HK-2 (cell line): ENCODE measurements around the gene RHOJ.
A peak's percentile ranks its signal among the peaks of the same experiment; 100 is the strongest.
"Not testable (repeated sequence)": the region's sequence is repeated elsewhere in the genome, so short reads cannot be mapped to it uniquely, and the experiment has no call there.

Experiments used
- DNase-seq: peaks from one replicate; pipeline ENCODE4 v3.0.0-alpha.2; 2018; ENCODE audit not compliant: unreplicated experiment

The RHOJ gene

DNA sequence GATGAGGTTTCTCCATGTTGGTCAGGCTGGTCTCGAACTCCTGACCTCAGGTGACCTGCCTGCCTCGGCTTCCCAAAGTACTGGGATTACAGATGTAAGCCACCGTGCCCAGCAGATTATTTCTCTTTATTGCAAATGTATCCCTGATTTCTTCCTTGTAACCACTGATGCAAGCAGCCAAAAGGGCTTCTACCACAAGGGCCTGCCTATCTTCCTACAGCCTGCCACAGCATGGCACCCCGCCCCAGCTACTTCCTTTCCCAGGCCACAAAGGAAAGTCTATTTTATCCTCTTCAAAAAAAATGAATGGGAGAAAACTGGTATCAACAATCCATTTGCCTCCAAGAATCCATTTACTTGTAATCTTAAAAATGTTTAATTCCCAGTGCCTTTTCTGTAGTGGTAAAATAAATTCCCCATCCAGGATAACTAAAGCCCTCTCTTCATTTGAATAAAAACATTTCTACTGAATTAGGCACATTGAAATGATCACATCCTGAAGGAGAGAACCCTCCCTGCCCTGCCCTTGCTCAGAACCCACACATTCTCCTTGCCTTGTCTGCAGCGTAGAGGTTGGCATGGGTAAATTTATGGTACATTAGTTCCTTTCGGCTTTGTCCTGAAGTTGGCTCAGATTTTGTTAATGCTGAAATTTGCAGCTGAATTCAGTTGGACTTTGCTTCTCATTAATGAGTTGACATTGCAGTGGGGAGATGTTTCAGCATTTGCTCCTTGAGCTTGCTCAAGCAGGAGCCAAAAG, 95.3 kb downstream of the RHOJ start:
- no peak for DNase-seq

DNA sequence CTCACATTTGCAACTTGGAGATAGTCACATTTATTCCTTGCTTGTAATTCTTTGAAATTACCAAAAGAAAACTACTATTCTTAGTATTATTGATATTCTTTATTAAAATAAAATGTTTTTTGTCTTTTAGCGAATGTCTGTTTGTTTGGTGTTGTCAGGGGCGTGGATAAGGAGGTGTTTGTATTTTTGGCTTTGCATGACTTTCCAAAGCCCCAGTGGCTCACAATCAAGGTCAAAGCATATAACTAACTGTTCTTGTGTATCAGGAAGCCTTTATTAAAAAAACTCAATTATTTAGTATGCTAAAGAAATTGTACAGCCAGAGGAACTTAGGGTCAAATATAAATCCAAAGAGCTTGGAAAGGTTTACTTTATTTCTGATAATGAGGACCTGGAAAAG, 96.6 kb downstream of the RHOJ start:
- no peak for DNase-seq

DNA sequence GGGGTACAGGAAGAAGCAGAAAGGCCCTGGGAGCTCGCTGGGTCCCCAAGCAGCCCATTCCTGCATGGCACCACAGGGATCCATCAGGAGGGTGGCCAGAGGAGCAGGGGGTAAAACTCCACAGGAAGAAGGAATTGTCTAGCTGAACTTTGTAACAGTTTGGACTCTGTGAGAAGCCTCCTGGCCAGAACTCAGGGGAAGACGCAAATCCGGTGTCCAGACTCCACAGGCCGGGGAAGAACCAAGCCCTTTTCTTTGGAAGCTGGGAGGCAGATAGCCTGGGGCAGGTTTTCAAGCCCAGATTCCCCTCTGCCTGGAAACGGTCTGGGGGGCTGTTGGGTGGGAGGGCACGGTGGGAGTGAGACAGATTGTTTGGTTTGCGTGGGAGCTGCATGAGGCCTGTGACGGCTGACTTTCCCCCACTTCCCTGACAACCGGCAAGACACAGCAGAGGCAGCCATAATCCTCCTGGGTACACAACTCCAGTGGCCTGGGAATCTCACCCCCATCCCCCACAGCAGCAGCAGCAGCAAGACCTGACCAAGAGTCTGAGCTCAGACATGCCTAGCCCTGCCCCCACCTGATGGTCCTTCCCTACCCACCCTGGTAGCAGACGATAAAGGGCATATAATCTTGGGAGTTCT, 97.8 kb downstream of the RHOJ start:
- DNase-seq, result no peak

DNA sequence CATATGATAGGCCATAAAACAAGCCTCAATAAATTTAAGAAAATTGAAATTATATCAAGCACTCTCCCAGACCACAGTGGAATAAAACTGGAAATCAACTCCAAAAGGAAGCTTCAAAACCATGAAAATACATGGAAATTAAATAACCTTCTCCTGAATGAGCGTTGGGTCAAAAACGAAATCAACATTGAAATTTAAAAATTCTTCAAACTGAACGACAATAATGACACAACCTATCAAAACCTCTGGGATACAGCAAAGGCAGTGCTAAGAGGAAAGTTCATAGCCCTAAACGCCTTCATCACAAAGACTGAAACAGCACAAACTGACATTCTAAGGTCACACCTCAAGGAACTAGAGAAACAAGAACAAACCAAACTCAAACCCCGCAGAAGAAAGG, 100.2 kb downstream of the RHOJ start:
- DNase-seq, result not testable (repeated sequence)

DNA sequence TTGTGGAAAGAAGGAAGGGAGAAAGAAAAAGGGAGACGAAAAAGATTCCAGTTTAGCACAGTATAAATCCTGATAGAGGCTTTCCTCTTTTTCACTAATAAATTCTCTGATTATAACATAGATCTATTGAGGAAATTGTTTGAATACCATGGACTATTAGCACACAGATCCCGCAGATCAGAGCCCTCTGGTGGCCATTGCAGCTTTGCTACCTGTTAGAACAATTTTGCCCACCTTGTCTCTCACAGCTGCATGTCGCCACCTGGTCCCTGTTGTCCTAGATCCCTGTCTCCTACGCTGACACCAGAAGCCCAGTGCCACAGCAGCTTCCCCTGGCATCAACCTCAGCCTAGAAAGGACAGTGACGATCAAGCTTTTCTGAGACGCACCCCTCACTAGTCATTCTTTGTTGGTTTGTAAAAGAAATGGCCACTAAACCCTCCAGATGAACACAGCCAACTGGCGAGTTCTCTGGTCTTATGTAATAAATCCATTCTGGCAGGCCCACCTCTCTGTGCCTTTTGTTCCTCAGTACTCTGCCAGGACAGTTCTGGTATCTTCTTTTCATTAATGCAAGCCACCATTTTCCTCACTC, 104.6 kb downstream of the RHOJ start:
- DNase-seq, result peak; percentile 4

DNA sequence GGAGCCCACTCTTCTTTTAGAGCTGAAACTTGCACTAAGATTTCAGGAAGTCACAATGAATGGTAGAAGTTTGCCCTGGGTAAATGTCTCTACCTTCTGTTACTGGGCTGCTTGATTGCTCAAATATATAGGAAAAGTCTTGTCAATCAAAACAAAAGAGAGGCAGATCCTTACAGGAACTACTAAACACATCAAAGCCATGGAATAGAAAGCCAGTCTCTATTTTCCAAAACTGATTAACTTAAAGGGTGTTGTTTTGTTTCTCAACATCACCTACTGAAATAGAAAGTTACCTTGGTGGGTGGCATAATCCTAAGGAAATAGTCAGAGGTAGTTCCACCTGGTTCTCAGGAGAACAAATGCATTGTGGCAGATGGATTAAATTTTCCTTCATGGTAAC, 114.6 kb downstream of the RHOJ start, which contains the start of gene GPHB5:
GPHB5 (minus strand) TSS at position 101 of the 400 bp plus-strand sequence. CDS start 1,086 bp downstream, outside the sequence.
- DNase-seq, result no peak

DNA sequence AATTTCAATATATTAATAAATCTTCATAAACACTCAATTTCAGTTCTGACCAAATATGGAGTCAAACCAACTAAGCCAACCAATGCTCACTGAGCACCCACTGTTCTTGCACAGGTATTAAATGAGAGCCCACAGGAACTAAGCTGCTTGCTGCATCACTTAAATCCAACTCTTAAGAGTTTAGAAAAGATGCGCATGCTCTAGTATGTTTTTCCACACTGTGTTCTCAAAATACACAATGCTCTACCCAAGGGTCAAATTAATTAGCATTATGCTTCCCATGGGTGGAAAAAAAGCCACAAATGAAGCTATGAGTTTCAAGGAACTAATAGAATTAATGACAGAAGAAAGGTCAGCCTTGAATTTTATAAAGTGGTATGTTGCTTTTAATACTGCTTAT, 118.2 kb downstream of the RHOJ start:
- DNase-seq, result no peak

DNA sequence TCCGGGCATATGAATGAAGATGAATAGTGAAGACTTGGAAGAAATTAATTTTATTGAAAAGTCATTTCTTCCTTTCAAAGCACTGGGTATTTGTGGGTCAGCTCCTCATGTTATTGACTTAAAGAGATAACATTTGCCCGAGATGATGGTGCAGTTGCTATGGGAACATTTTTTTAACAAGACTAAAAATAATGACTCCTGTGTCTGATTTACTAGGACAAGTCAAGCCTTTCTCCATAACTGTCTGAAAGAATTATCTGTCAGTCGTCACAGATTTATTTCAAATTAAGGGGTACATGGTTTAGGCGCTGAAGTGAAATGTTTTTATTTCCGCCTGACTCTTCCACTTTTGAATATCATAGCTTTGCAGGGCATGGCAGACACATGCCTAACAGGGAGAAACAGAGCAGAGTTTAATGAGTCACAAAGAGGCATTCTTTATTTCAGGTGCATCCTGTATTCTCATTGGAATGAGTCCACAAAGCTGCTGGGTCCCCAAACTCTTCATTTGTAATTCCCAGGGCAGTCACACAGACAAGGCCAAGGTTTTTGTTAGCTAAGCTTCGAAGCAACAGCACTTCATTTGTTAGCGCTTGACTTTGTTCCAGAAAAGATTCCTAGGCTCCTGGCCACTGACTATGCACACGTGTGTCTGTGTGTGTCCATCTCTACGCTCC, 118.8 kb downstream of the RHOJ start:
- no peak for DNase-seq

DNA sequence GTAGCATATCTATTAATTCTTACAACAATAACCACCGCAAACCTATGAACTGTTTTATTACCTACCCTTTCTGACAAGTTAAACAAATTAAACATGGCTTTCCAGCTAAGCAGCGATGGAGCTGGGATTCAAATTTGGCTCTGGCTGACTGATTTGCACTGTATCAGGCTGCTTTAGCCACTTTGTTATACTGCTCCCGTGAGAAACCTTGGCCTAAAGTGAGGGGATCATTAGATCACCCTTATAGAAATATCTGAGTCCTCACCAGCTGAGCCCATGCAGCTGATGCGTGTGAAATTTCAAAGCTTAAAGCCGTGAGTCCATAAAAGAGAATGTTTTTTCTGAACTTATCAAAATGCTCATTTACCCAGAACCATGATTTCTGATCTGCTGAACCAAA, 122.6 kb downstream of the RHOJ start:
- DNase-seq, result no peak

DNA sequence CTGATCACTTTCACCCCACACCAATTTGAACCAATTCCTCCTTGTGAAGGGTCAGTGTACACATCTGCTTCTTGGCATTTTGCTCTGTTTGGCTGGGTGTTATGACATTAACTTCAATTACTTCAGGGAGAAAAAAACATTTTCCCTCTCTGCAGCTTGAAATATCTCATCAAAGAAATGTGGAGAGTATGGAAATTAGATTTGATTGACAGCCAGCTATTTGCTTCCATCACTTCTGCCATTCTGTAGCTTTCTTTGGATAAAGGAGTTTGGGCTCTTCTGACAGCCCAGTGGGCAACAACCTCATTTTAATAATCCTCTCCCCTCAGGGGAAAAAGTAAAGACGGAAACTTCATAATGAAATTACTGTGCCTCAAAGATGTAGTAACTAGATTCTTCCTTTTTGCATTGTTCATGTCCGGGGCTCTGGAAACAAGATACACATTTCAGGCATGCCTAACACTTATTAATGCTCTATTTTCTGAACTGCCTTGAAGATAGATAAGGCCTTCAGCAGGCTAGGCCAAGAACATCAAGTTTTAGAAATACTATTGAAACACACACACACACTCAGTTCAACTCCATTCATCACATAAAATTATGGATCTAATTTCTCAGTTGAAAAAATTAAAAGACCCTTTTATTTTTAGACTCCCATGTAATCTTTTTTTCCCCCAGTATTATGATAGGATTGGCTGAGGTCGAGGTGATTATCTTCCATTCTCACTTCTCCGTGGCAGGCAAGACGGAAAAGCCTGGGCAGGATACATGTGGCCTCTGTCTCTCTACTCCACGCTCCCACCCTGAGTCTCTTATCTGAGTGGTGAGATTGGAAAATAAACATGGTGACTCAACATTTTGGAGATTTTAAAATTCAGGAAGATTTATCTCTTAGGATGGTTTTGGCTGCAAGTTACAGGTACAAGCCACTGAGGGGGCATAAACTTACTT, 124.8 kb downstream of the RHOJ start:
- DNase-seq, result no peak

DNA sequence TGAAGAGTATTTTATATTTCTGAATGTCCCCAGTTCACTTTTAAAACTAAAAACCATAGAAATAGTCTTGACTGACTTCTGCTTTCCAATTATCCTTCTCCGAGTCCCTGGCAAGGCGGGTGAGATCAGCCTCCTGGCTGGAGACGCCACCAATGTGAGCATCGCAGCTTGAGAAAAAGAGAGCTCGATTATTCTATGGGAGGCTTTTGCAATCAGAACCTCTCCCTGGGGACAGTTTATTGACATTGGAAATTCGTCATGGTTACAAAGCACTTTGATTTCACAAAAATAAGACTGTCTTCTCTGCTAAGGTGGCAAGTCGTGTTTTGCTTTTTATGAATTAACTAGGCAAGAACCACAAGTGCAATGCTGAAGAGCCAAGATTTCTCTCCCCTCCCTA, 138.1 kb downstream of the RHOJ start:
- no peak for DNase-seq
